ENCODE measurements around the gene JARID2. TPM values are rescaled to one million over a fixed set of nuclear protein-coding genes. Genes with fewer than 3 reads are reported as not detected.

The JARID2 gene
- total RNA-seq, 1 donor from 2014 or later, result 66.1 TPM

DNA sequence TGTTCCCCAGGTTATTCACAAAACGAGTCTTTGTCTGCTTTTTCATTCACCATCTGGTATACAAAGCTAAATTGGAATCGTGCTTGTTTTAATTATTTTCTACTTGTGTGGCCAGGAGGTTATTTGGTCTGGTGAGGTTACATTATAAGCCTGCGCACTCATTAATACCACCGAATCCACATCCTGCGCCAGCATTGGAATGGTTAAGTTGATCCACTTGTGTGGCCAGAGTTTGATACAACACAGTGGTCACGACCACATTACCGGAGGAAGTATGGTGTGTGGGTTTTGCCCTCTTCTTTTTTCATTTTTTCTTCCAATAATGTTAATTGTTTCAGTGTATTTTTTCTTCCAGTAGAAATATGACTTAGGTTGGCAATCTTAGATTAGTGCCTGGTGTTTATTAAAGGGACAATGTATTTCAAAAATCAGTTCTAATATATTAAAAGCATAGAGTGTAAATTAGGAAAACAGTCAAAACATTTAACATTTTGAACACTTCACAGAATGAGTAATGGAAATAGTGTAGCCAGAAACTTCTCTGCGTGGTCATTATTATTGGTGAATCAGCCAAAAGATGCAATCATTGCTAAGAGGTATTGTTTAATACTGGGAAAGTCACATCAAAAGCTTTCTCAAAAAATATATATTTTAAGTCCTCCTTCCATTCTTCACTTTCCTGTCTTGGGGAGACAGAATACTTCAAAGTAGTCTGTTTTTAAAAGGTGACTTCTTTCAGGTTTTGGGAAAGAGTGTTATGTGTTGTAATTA lies 84.5 kb downstream of the JARID2 start:
- H3K36me3 Mint-ChIP-seq (ENCODE audit: low read depth, unreplicated experiment), result peaks cover 2% of the 10 kb centered on the region
- H3K4me1 Mint-ChIP-seq (ENCODE audit: unreplicated experiment), result peaks cover 46% of the 10 kb centered on the region
- no peak overlapping the region for H3K4me3 Mint-ChIP-seq (ENCODE audit: unreplicated experiment)
- no peaks in the 10 kb centered on the region for H3K9me3 Mint-ChIP-seq (ENCODE audit: unreplicated experiment)
- H3K27ac Mint-ChIP-seq (ENCODE audit: unreplicated experiment), result no peak overlapping the region
- DNase-seq (ENCODE audit: low spot score), result no peak
- H3K27me3 Mint-ChIP-seq (ENCODE audit: unreplicated experiment), result peaks cover 2% of the 10 kb centered on the region
- TF ChIP-seq, protein P1, sequence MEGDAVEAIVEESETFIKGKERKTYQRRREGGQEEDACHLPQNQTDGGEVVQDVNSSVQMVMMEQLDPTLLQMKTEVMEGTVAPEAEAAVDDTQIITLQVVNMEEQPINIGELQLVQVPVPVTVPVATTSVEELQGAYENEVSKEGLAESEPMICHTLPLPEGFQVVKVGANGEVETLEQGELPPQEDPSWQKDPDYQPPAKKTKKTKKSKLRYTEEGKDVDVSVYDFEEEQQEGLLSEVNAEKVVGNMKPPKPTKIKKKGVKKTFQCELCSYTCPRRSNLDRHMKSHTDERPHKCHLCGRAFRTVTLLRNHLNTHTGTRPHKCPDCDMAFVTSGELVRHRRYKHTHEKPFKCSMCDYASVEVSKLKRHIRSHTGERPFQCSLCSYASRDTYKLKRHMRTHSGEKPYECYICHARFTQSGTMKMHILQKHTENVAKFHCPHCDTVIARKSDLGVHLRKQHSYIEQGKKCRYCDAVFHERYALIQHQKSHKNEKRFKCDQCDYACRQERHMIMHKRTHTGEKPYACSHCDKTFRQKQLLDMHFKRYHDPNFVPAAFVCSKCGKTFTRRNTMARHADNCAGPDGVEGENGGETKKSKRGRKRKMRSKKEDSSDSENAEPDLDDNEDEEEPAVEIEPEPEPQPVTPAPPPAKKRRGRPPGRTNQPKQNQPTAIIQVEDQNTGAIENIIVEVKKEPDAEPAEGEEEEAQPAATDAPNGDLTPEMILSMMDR (IDR thresholded peaks at IDR 0.05; ENCODE audit: unreplicated experiment), result no peak

GRCh38 chr6:15331143-15331542 lies 85.3 kb downstream of the JARID2 start:
- no peak overlapping the region for H3K27ac Mint-ChIP-seq (ENCODE audit: unreplicated experiment)
- no peaks in the 10 kb centered on the region for H3K9me3 Mint-ChIP-seq (ENCODE audit: unreplicated experiment)
- TF ChIP-seq, protein P1 (IDR thresholded peaks at IDR 0.05; ENCODE audit: unreplicated experiment), result no peak
- no peak overlapping the region for H3K4me3 Mint-ChIP-seq (ENCODE audit: unreplicated experiment)
- DNase-seq (ENCODE audit: low spot score), result no peak
- peaks cover 2% of the 10 kb centered on the region for H3K27me3 Mint-ChIP-seq (ENCODE audit: unreplicated experiment)
- H3K4me1 Mint-ChIP-seq (ENCODE audit: unreplicated experiment), result peaks cover 53% of the 10 kb centered on the region
- peaks cover 4% of the 10 kb centered on the region for H3K36me3 Mint-ChIP-seq (ENCODE audit: low read depth, unreplicated experiment)

DNA sequence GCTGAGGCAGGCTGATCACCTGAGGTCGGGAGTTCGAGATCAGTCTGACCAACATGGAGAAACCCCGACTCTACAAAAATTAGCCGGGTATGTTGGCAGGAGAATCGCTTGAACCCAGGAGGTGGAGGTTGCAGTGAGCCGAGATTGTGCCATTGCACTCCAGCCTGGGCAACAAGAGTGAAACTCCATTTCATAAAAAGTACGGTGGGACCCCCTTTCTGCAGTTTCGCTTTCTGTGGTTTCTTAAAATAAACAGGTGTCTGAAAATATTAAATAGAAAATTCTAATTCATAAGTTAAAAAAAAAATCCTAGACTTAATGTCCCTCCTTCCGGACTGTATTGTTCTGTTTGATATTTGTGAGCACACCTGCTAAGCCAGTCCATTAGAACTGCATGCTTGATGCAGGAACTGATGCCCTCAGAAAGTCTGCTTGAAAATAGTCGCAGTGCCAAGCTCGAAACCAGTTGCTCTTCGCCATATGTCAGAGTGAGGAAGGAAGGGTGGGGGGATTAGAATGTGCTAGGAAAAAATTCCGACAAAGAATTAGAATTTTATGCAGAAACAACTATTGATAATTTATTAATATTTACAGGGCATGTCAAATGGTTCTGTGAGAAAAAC lies 85.9 kb downstream of the JARID2 start:
- Mint-ChIP-seq H3K27ac (ENCODE audit: unreplicated experiment) (no peak overlapping the region), H3K9me3 (ENCODE audit: unreplicated experiment) (no peaks in the 10 kb centered on the region), H3K4me3 (ENCODE audit: unreplicated experiment) (no peak overlapping the region), H3K36me3 (ENCODE audit: low read depth, unreplicated experiment) (peaks cover 4% of the 10 kb centered on the region), H3K4me1 (ENCODE audit: unreplicated experiment) (peaks cover 57% of the 10 kb centered on the region), H3K27me3 (ENCODE audit: unreplicated experiment) (peaks cover 2% of the 10 kb centered on the region)
- TF ChIP-seq, protein P1 (IDR thresholded peaks at IDR 0.05; ENCODE audit: unreplicated experiment), result no peak
- DNase-seq (ENCODE audit: low spot score), result no peak

- Mint-ChIP-seq H3K27me3 (ENCODE audit: unreplicated experiment) (no peaks in the 10 kb centered on the region), H3K27ac (ENCODE audit: unreplicated experiment) (no peak overlapping the region), H3K4me3 (ENCODE audit: unreplicated experiment) (no peak overlapping the region), H3K9me3 (ENCODE audit: unreplicated experiment) (no peaks in the 10 kb centered on the region), H3K4me1 (ENCODE audit: unreplicated experiment) (peaks cover 57% of the 10 kb centered on the region), H3K36me3 (ENCODE audit: low read depth, unreplicated experiment) (peaks cover 4% of the 10 kb centered on the region)
- DNase-seq (ENCODE audit: low spot score), result no peak
- TF ChIP-seq, protein P1 (IDR thresholded peaks at IDR 0.05; ENCODE audit: unreplicated experiment), result no peak
Observed at GRCh38 chr6:15332446-15332845, 86.6 kb downstream of the JARID2 start.

DNA sequence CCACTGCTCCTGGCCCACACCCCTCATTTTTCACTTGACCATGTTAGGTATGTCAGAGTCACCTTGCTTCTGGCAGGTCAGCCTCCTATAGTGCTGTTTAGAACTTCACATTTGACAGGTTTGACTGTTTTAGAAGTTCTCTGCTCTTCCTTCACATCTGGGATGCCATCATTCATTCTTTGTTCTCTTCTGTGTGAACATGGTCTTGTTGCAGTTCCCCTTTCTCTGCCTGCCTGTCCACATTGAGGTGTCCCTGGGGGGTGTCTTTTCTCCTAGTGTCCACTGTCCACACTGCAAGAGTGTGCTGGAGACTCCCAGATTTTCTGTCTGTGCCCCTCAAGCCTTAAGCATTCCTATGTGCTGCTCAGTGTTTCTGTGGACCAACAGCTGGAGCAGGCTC lies 89.5 kb downstream of the JARID2 start:
- H3K4me3 Mint-ChIP-seq (ENCODE audit: unreplicated experiment), result no peak overlapping the region
- H3K9me3 Mint-ChIP-seq (ENCODE audit: unreplicated experiment), result no peaks in the 10 kb centered on the region
- H3K27me3 Mint-ChIP-seq (ENCODE audit: unreplicated experiment), result peaks cover 3% of the 10 kb centered on the region
- peaks cover 50% of the 10 kb centered on the region for H3K4me1 Mint-ChIP-seq (ENCODE audit: unreplicated experiment)
- DNase-seq (ENCODE audit: low spot score), result no peak
- TF ChIP-seq, protein P1 (IDR thresholded peaks at IDR 0.05; ENCODE audit: unreplicated experiment), result no peak
- peaks cover 8% of the 10 kb centered on the region for H3K36me3 Mint-ChIP-seq (ENCODE audit: low read depth, unreplicated experiment)
- H3K27ac Mint-ChIP-seq (ENCODE audit: unreplicated experiment), result no peak overlapping the region
